NCI-H774 (cell line): ENCODE results near the gene YBX3.

ENCODE experiments used
- DNase-seq: peaks from one replicate; lab custom pipeline; 2025; lab: John Stamatoyannopoulos, UW

Gene YBX3

GRCh38 chr12:10669533-10669932 is 53.6 kb downstream of the YBX3 start:
- DNase-seq, result no peak

- DNase-seq, result peak; percentile 7
Measured at GRCh38 chr12:10668526-10668925, 54.6 kb downstream of the YBX3 start.

GRCh38 chr12:10667581-10667980 is 55.5 kb downstream of the YBX3 start:
- DNase-seq, result no peak

GRCh38 chr12:10664499-10664898 is 58.6 kb downstream of the YBX3 start:
- no peak for DNase-seq

GRCh38 chr12:10663869-10664268 is 59.3 kb downstream of the YBX3 start:
- no peak for DNase-seq

- no peak for DNase-seq
Measured at GRCh38 chr12:10661338-10661737, 61.8 kb downstream of the YBX3 start.

- DNase-seq, result no peak
Measured at GRCh38 chr12:10654003-10654402, 69.1 kb downstream of the YBX3 start.

GRCh38 chr12:10652192-10652591 is 70.9 kb downstream of the YBX3 start:
- DNase-seq, result no peak
